K562 (cell line): ENCODE measurements around the gene RABGAP1L. TPM values are rescaled to one million over a fixed set of nuclear protein-coding genes. Genes with fewer than 3 reads are reported as not detected.

ENCODE experiments used
- ATAC-seq: fragments of 200-7000 bp; cut with Tn5 transposase; 3 replicates; pipeline ENCODE4 v1.9.1; 2020; ENCODE audit warnings: moderate library complexity
- BruUV-seq: library from RNA; stranded (reverse); fragments of 400-500 nt; replicated peaks from 2 replicates; lab custom pipeline; 2021; lab: Mats Ljungman, UMichigan
- CTCF ChIA-PET: fragments of 300-600 bp; formaldehyde crosslinking; extraction: SDS; loops from one replicate; lab custom pipeline; 2021; ENCODE audit warnings: low intra/inter-chr PET ratio; lab: Yijun Ruan, JAX
- POLR2A ChIA-PET: fragments of 300-600, 350-650 bp; sonication (Branson Sonifier 250); formaldehyde crosslinking; extraction: SDS; loops from one replicate; lab custom pipeline; 2021; ENCODE audit warnings: antibody characterized with exemption, inconsistent platforms; lab: Yijun Ruan, JAX
- DNase-seq, 4 experiments: peaks; one replicate each; pipeline versions ENCODE4 v3.0.0 to v3.0.0-alpha.2; 2011 to 2018; ENCODE audit warnings: low spot score in 3 of 4, mixed read lengths in 3 of 4; ENCODE audit errors: extremely low read depth in 1 of 4
- FAIRE-seq: peaks from 2 replicates; lab custom pipeline; 2011; peaks lifted over from hg19 to GRCh38; lab: Jason Lieb, UNC
- H2AFZ ChIP-seq: 2 replicates; pipeline ENCODE4 v1.6.0; 2011; ENCODE audit warnings: low read depth, low read length, control low read depth, inconsistent platforms
- H3K27ac ChIP-seq: fragments of 200-600 bp; 3 replicates; pipeline ENCODE4 v1.8.0; 2011; ENCODE audit warnings: low read depth, mild to moderate bottlenecking, control low read depth, inconsistent platforms, low read length, moderate library complexity, mixed read lengths; ENCODE audit errors: extremely low read depth
- H3K27me3 ChIP-seq, 2 experiments: fragments of 300-600 bp in 1 of 2; 2 replicates in 1 of 2; 3 replicates in 1 of 2; pipeline versions ENCODE4 v1.6.0 to v1.8.0; 2011; ENCODE audit warnings: inconsistent platforms in 2 of 2, low read length in 2 of 2, mild to moderate bottlenecking in 1 of 2, mixed read lengths in 1 of 2, moderate library complexity in 1 of 2; ENCODE audit not compliant: control insufficient read depth in 2 of 2, insufficient read depth in 2 of 2
- H3K36me3 ChIP-seq: fragments of 300-600 bp; 3 replicates; pipeline ENCODE4 v1.8.0; 2011; ENCODE audit warnings: mild to moderate bottlenecking, low read length, inconsistent platforms; ENCODE audit not compliant: control insufficient read depth, insufficient read depth
- H3K4me1 ChIP-seq, 2 experiments: fragments of 200-600 bp in 1 of 2; replicated peaks in 1 of 2; 2 replicates in 1 of 2; 3 replicates in 1 of 2; pipeline versions ENCODE4 v1.5.1 to v1.8.0; 2011; ENCODE audit warnings: inconsistent platforms in 2 of 2, low read length in 2 of 2, mild to moderate bottlenecking in 1 of 2, mixed read lengths in 1 of 2, moderate library complexity in 1 of 2; ENCODE audit not compliant: control insufficient read depth in 2 of 2, insufficient read depth in 2 of 2
- H3K4me2 ChIP-seq: 2 replicates; pipeline ENCODE4 v1.6.1; 2011; ENCODE audit warnings: low read length, control low read depth, inconsistent platforms, mixed read lengths; ENCODE audit not compliant: insufficient read depth
- H3K4me3 ChIP-seq: fragments of 200-600 bp; sonication (generic), shearing (Covaris generic); 2 replicates; pipeline ENCODE4 v1.5.1; 2016; ENCODE audit warnings: control low read depth, inconsistent platforms
- H3K79me2 ChIP-seq: fragments of 200-600 bp; 3 replicates; pipeline ENCODE4 v1.8.0; 2011; ENCODE audit warnings: low read length, inconsistent platforms; ENCODE audit not compliant: control insufficient read depth, insufficient read depth
- H3K9ac ChIP-seq, 2 experiments: 2 replicates each; pipeline versions ENCODE4 v1.6.0 to v1.6.1; 2011; ENCODE audit warnings: low read depth in 2 of 2, low read length in 2 of 2, control low read depth in 1 of 2, inconsistent platforms in 1 of 2, mild to moderate bottlenecking in 1 of 2, mixed read lengths in 1 of 2; ENCODE audit not compliant: insufficient read depth in 1 of 2
- H3K9me1 ChIP-seq: one replicate; pipeline ENCODE4 v1.6.0; 2011; ENCODE audit warnings: inconsistent platforms, mild to moderate bottlenecking, low read length, moderate library complexity; ENCODE audit not compliant: control insufficient read depth, insufficient read depth
- H3K9me3 ChIP-seq: replicated peaks from 2 replicates; pipeline ENCODE4 v1.5.1; 2011; ENCODE audit warnings: low read depth, low read length, inconsistent platforms; ENCODE audit not compliant: control insufficient read depth, insufficient read depth
- H4K20me1 ChIP-seq: replicated peaks from 2 replicates; pipeline ENCODE4 v1.6.1; 2011; ENCODE audit warnings: low read length, inconsistent platforms, mixed read lengths; ENCODE audit not compliant: control insufficient read depth, insufficient read depth
- ARHGAP35 ChIP-seq: fragments of 450-650 bp; IDR thresholded peaks from 2 replicates; pipeline ENCODE4 v1.6.1; 2018; ENCODE audit not compliant: partially characterized antibody
- CEBPB ChIP-seq: fragments of 450-650 bp; IDR thresholded peaks from 2 replicates; pipeline ENCODE4 v1.6.1; 2016; ENCODE audit warnings: missing genetic modification characterization, missing compliant biosample characterization
- CEBPG ChIP-seq, 3 experiments: fragments of 200-800 bp in 1 of 3; sonication (Bioruptor generic) in 1 of 3; sonication (generic) in 1 of 3; formaldehyde crosslinking in 1 of 3; IDR thresholded peaks in 2 of 3; conservative IDR thresholded peaks in 1 of 3; 2 replicates each; pipeline versions ENCODE4 v1.6.1 to v1.8.0; 2016 to 2022; ENCODE audit warnings: missing compliant biosample characterization in 2 of 3, missing genetic modification characterization in 2 of 3, mild to moderate bottlenecking in 1 of 3, missing genetic modification reagents in 1 of 3
- KDM4B ChIP-seq, 2 experiments: fragments of 450-650 bp in 1 of 2; sonication (generic) in 1 of 2; IDR thresholded peaks; 2 replicates each; pipeline ENCODE4 v1.6.1; 2016 to 2017; ENCODE audit warnings: borderline replicate concordance in 2 of 2, antibody characterized with exemption in 1 of 2, low read depth in 1 of 2, mild to moderate bottlenecking in 1 of 2
- MYC ChIP-seq, 2 experiments: fragments of 250-450 bp in 1 of 2; sonication (Bioruptor Pico) in 1 of 2; IDR thresholded peaks; 2 replicates each; pipeline versions ENCODE4 v1.5.1 to v1.6.1; 2012 to 2021; ENCODE audit warnings: low read depth in 2 of 2, borderline replicate concordance in 1 of 2, improper control_type of control experiment in 1 of 2, low read length in 1 of 2, mild to moderate bottlenecking in 1 of 2, moderate library complexity in 1 of 2
- PTBP1 ChIP-seq: fragments of 200-400 bp; formaldehyde crosslinking; IDR thresholded peaks from 2 replicates; pipeline ENCODE4 v1.6.1; 2017; ENCODE audit warnings: low read depth, low read length
- SAP30 ChIP-seq: fragments of 200-600 bp; sonication (generic); IDR thresholded peaks from 2 replicates; pipeline ENCODE4 v1.6.1; 2012; ENCODE audit warnings: borderline replicate concordance, low read depth, mild to moderate bottlenecking, moderate library complexity, low read length, control low read depth, inconsistent platforms; ENCODE audit not compliant: insufficient read depth, poor library complexity, severe bottlenecking
- SP2 ChIP-seq: IDR thresholded peaks from 2 replicates; pipeline ENCODE4 v1.6.1; 2011; ENCODE audit warnings: mild to moderate bottlenecking, low read depth, low read length, moderate library complexity; ENCODE audit not compliant: poor library complexity, severe bottlenecking; ENCODE audit errors: extremely low read depth
- ZNF41 ChIP-seq: fragments of 250-450 bp; sonication (Bioruptor Pico); conservative IDR thresholded peaks from 2 replicates; pipeline ENCODE4 v1.4.0; 2020; ENCODE audit warnings: mild to moderate bottlenecking
- WGBS: fragments of 100-300 bp; shearing (Covaris generic); methylation state at CpG from one replicate; pipeline ENCODE4 v1.1.6; 2016; ENCODE audit warnings: low coverage, mixed read lengths; ENCODE audit not compliant: insufficient coverage; ENCODE audit errors: missing lambda C conversion rate; 5-methylcytosine and 5-hydroxymethylcytosine counted together
- in situ Hi-C: fragments of 300-500 bp; cut with MboI; formaldehyde crosslinking; loops from 4 replicates; pipeline ENCODE4 v1.15.0; 2018; ENCODE audit warnings: inconsistent platforms, mixed read lengths
- intact Hi-C: fragments of 100-400 bp; cut with micrococcal nuclease; formaldehyde crosslinking; loops from 2 replicates; pipeline ENCODE4 v1.14.2; 2022
- polyA plus RNA-seq, 8 experiments: library from polyadenylated mRNA; depleted of rRNA in 4 of 8; stranded (reverse) in 5 of 8; unstranded in 3 of 8; fragments of >200 nt; fragmentation: Nextera tagmentation in 2 of 8; fragmentation: Illumina TruSeq in 1 of 8; extraction: Ambion mirVana in 2 of 8; extraction: Trizol in 1 of 8; gene quantifications; 2 replicates each; pipeline versions ENCODE4 v1.2.1 to v1.2.3, GENCODE V29; 2011 to 2014; ENCODE audit warnings: inconsistent platforms in 1 of 8, missing spikeins in 1 of 8
- total RNA-seq, 7 experiments: library from RNA; depleted of rRNA in 6 of 7; stranded (reverse); fragments of >200 nt in 6 of 7; fragmentation: Illumina TruSeq in 2 of 7; extraction: Trizol in 2 of 7; gene quantifications; 2 replicates each; pipeline versions ENCODE4 v1.2.1 to v1.2.3, GENCODE V29; 2011 to 2021; ENCODE audit warnings: low replicate concordance in 1 of 7
- TF ChIP-seq, protein P1 (sequence below), 2 experiments: IDR thresholded peaks; 2 replicates each; pipeline ENCODE4 v1.6.1; 2012; ENCODE audit warnings: improper control_type of control experiment in 2 of 2, low read depth in 2 of 2, low read length in 2 of 2, borderline replicate concordance in 1 of 2

Gene RABGAP1L
- total and polyA plus RNA-seq, 9 of the 15 experiments (the other 6 are each of a cell fraction or from before 2014, with no cell fraction given), result 16.5 to 44.9 (median 26.7) TPM

DNA sequence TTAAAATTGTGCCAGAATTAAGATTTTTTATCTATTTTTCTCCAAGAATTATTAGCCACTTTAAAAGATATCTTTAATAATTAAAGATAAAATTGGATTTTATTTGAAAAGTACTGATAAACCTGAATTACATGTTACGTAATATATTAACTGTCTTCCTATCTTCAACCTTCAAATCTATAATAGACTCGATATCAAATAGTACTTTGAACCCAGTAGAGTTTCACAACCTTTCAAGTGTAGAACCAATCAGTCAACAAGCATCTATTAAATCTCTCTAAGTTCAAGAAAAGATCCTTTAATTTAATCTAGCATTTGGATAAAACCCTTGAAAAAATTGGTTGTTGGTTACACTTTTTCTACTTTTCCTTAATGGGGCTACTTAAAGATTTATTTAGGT, 559.9 kb downstream of the RABGAP1L start:
- no peak overlapping the region for H3K4me2 ChIP-seq
- POLR2A ChIA-PET, result no interaction called here

More for the DNA sequence above, 559.9 kb downstream of the RABGAP1L start:
- no peak overlapping the region for H3K27ac ChIP-seq
- no peaks in the 10 kb centered on the region for H4K20me1 ChIP-seq
- intact Hi-C loops (no loop called here), in situ Hi-C loops (no loop called here)
- H3K9me3 ChIP-seq, result no peaks in the 10 kb centered on the region
- no peaks in the 10 kb centered on the region for H3K79me2 ChIP-seq
- no peak for TF ChIP-seq PTBP1
- no peak for TF ChIP-seq MYC (IDR thresholded peaks at IDR 0.05; ENCODE audit: low read depth, low read length)
- no peak for TF ChIP-seq MYC (CRISPR knock-in tag; IDR thresholded peaks at IDR 0.05; ENCODE audit: borderline replicate concordance, low read depth)
- no peak for TF ChIP-seq KDM4B (IDR thresholded peaks at IDR 0.05; ENCODE audit: borderline replicate concordance in 2 of 2, low read depth in 1 of 2)
- TF ChIP-seq SAP30, result no peak
- peak; percentile 58 for TF ChIP-seq CEBPB (tag)
- TF ChIP-seq SP2, result no peak
- TF ChIP-seq, protein P1, sequence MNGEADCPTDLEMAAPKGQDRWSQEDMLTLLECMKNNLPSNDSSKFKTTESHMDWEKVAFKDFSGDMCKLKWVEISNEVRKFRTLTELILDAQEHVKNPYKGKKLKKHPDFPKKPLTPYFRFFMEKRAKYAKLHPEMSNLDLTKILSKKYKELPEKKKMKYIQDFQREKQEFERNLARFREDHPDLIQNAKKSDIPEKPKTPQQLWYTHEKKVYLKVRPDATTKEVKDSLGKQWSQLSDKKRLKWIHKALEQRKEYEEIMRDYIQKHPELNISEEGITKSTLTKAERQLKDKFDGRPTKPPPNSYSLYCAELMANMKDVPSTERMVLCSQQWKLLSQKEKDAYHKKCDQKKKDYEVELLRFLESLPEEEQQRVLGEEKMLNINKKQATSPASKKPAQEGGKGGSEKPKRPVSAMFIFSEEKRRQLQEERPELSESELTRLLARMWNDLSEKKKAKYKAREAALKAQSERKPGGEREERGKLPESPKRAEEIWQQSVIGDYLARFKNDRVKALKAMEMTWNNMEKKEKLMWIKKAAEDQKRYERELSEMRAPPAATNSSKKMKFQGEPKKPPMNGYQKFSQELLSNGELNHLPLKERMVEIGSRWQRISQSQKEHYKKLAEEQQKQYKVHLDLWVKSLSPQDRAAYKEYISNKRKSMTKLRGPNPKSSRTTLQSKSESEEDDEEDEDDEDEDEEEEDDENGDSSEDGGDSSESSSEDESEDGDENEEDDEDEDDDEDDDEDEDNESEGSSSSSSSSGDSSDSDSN (IDR thresholded peaks at IDR 0.05; ENCODE audit: borderline replicate concordance in 1 of 2, low read depth in 2 of 2, low read length in 2 of 2), result no peak
- no peak for TF ChIP-seq CEBPG (CRISPR knock-in tag; IDR thresholded peaks at IDR 0.05)
- peak; percentile 28 to 83; a peak in 3 of 4 replicates for TF ChIP-seq CEBPG (tag; conservative IDR thresholded peaks at IDR 0.05 in 1 of 2, IDR thresholded peaks at IDR 0.05 in 1 of 2)
- TF ChIP-seq ARHGAP35, result no peak
- no peak for TF ChIP-seq ZNF41 (CRISPR knock-in tag)
- no peaks in the 10 kb centered on the region for H3K4me1 ChIP-seq
- H2AFZ ChIP-seq, result no peak overlapping the region
- DNase-seq (no peak), FAIRE-seq (no peak), ATAC-seq (no peak)
- no peaks in the 10 kb centered on the region for H3K27me3 ChIP-seq
- H3K36me3 ChIP-seq, result no peaks in the 10 kb centered on the region
- no peak overlapping the region for H3K4me3 ChIP-seq
- 61% methylated on average over 2 of the region's 2 CpGs for WGBS
- no TSS peak for BruUV-seq
- no peaks in the 10 kb centered on the region for H3K9me1 ChIP-seq
- H3K9ac ChIP-seq, result no peak overlapping the region
- CTCF ChIA-PET, result interaction anchor here (0.6 kb wide), 2 partner anchors 11 to 1541 kb away, joined by 3 to 8 read pairs; no protein-coding TSS in a partner anchor
